Peyer's patch (tissue), 4 donors: Measurements from ENCODE around the gene EDRF1. TPM values are rescaled to one million over a fixed set of nuclear protein-coding genes. Genes with fewer than 3 reads are reported as not detected.
"Not testable (repeated sequence)": the region's sequence is repeated elsewhere in the genome, so short reads cannot be mapped to it uniquely, and the experiment has no call there.

Experiments
- DNase-seq, 3 donors: peaks; one replicate each; pipeline ENCODE4 v3.0.0-alpha.2; 2017 to 2019
- H3K27ac ChIP-seq, 4 donors: fragments of 200-600 bp; sonication (generic); one replicate each; pipeline ENCODE4 v1.5.1; 2016 to 2019
- H3K27me3 ChIP-seq, 2 donors: fragments of 200-600 bp; sonication (generic); one replicate each; pipeline ENCODE4 v1.5.1; 2019
- H3K36me3 ChIP-seq, 3 donors: fragments of 200-600 bp; sonication (generic); one replicate each; pipeline ENCODE4 v1.5.1; 2016 to 2019
- H3K4me1 ChIP-seq, 4 donors: fragments of 200-600 bp; sonication (generic); one replicate each; pipeline ENCODE4 v1.5.1; 2016 to 2019
- H3K4me3 ChIP-seq, 4 donors: fragments of 200-600 bp; sonication (generic); 1 replicate in 3 of 4; 2 replicates in 1 of 4; pipeline ENCODE4 v1.5.1; 2016 to 2019; ENCODE audit warnings: mild to moderate bottlenecking in 1 of 4
- H3K9me3 ChIP-seq, 4 donors: fragments of 200-600 bp; sonication (generic); one replicate each; pipeline ENCODE4 v1.5.1; 2016 to 2019; ENCODE audit warnings: mild to moderate bottlenecking in 1 of 4
- POLR2A ChIP-seq, 2 donors: fragments of 450-650 bp; IDR thresholded peaks; one replicate each; pipeline ENCODE4 v1.5.1; 2017; ENCODE audit warnings: antibody characterized with exemption in 2 of 2, mild to moderate bottlenecking in 2 of 2, moderate library complexity in 2 of 2
- total RNA-seq, 4 donors: library from RNA; depleted of rRNA; stranded (reverse); fragments of >200 nt; gene quantifications; one replicate each; pipeline ENCODE4 v1.1.0, GENCODE V29; 2016
- TF ChIP-seq, protein P1 (sequence below), 6 experiments: fragments of 450-650 bp in 4 of 6; fragments of 200-600 bp in 2 of 6; sonication (generic) in 1 of 6; IDR thresholded peaks; one replicate each; pipeline ENCODE4 v1.5.1; 2017 to 2019; ENCODE audit warnings: antibody characterized with exemption in 6 of 6, mild to moderate bottlenecking in 3 of 6, moderate library complexity in 1 of 6

Gene EDRF1
- total RNA-seq, 4 donors from 2014 or later, result 24.3 to 60.2 (median 36.5) TPM

DNA sequence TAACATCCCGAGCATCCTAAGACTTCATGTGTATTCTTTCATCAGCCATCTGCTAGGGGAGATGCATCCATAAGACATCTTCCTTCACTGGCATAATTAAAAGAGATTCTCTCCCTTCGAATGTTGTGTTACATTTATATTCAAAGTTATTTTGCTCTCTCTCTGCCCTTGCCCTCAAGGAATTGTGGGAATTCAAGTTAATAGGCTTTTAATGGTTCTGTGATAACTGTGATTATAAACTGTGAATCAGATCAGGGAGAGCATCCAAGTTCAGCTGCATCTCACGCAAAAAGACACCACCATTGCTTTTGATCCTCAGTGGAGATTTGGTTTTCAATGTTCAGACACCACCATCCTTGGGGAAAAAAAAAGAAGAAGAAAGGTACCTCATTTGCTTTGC is 27.3 kb upstream of the EDRF1 start:
- H3K9me3 ChIP-seq, result no peaks in the 10 kb centered on the region
- no peaks in the 10 kb centered on the region for H3K4me1 ChIP-seq
- no peak overlapping the region for H3K27ac ChIP-seq
- DNase-seq, result no peak
- H3K36me3 ChIP-seq, result no peaks in the 10 kb centered on the region
- TF ChIP-seq, protein P1, sequence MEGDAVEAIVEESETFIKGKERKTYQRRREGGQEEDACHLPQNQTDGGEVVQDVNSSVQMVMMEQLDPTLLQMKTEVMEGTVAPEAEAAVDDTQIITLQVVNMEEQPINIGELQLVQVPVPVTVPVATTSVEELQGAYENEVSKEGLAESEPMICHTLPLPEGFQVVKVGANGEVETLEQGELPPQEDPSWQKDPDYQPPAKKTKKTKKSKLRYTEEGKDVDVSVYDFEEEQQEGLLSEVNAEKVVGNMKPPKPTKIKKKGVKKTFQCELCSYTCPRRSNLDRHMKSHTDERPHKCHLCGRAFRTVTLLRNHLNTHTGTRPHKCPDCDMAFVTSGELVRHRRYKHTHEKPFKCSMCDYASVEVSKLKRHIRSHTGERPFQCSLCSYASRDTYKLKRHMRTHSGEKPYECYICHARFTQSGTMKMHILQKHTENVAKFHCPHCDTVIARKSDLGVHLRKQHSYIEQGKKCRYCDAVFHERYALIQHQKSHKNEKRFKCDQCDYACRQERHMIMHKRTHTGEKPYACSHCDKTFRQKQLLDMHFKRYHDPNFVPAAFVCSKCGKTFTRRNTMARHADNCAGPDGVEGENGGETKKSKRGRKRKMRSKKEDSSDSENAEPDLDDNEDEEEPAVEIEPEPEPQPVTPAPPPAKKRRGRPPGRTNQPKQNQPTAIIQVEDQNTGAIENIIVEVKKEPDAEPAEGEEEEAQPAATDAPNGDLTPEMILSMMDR (IDR thresholded peaks at IDR 0.05), result no peak
- no peak for TF ChIP-seq POLR2A (IDR thresholded peaks at IDR 0.05)
- no peaks in the 10 kb centered on the region for H3K27me3 ChIP-seq
- no peak overlapping the region for H3K4me3 ChIP-seq

DNA sequence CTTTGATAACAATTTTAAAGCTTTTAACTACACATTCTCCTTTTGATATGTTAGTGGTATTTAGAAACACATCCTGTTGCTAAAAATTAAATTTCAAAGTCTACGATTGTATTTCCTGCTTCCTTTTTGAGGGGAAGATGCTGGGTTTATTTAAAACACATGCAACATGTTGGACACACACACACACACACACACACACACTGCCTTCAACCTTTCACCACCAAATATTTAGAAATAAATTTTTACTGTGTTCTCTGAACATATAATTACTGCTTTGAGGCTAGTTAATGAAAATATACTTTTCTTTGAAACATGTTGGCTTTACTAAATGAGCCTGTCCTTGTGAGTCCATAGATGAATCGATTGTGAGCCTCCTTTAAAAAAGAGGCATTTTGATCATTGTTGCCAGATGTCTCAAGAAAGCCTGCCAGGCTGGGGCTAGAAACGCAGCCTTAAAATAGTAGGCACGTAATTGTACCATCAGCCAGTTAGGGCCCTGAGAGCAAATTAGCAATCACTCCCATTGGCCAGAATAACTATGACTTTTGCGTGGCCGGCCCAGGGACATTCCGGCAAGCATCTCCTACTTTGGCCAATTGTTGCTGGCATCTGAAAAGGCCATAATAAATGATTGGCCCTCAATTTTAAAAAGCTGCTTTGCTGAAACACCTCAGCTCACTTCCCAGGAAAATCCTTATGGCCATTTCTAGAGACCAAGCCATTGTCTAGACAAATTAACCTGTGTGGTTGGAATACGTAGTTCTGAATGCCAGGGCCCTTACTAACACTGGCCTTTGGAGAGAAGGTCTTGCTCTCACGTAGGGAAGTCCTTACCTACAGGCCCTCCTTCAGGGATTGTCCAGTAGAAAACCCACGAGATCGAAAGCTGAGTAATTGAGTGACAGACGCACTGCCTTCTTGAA is 26.6 kb upstream of the EDRF1 start:
- Histone ChIP-seq H3K4me1 (no peaks in the 10 kb centered on the region), H3K36me3 (no peaks in the 10 kb centered on the region), H3K27me3 (no peaks in the 10 kb centered on the region), H3K27ac (no peak overlapping the region), H3K9me3 (no peaks in the 10 kb centered on the region), H3K4me3 (no peak overlapping the region)
- no peak for DNase-seq
- TF ChIP-seq POLR2A (IDR thresholded peaks at IDR 0.05), result no peak
- TF ChIP-seq, protein P1 (IDR thresholded peaks at IDR 0.05), result no peak

DNA sequence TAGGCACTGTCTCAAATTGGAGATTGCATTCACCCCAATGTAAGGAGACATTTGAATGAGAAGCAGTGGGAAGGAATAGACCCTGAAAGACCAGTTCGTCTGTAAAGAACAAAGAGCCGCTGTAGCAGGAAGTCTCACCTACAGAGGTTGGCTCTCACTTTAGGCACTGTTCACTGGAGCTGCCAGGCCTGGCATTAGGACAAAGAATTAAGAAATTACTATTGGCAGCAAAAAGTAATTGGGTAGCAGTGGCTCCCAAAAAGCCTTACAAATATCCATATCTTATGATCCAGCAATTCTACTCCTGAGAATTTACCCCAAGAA is 26.0 kb upstream of the EDRF1 start:
- H3K36me3 ChIP-seq, result no peaks in the 10 kb centered on the region
- H3K27ac ChIP-seq, result no peak overlapping the region
- no peaks in the 10 kb centered on the region for H3K27me3 ChIP-seq
- no peak overlapping the region for H3K4me3 ChIP-seq
- no peaks in the 10 kb centered on the region for H3K9me3 ChIP-seq
- no peak for DNase-seq
- no peaks in the 10 kb centered on the region for H3K4me1 ChIP-seq
- TF ChIP-seq, protein P1 (IDR thresholded peaks at IDR 0.05), result no peak
- TF ChIP-seq POLR2A (IDR thresholded peaks at IDR 0.05), result no peak

DNA sequence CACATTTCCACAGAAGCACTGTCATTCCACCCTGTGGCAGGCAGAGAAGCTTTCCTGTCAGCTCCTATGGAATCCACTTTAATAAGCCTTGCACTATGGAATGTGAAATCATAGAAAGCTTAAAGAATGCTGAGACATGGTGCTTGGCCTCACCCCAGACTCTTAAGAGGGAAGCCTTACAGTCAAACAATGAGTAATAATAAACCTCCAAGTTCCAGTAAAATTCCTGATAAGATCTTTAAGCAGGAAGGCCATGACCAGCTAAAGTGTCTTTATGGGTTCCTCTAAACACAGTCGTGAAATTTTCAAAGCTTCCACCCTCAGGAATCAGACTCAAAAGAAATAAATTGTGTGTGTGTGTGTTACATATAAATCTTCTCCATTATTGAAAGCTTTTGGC is 24.6 kb upstream of the EDRF1 start:
- H3K27me3 ChIP-seq, result no peaks in the 10 kb centered on the region
- no peak for DNase-seq
- no peaks in the 10 kb centered on the region for H3K36me3 ChIP-seq
- no peak overlapping the region for H3K4me3 ChIP-seq
- H3K27ac ChIP-seq, result no peak overlapping the region
- TF ChIP-seq POLR2A (IDR thresholded peaks at IDR 0.05), result no peak
- TF ChIP-seq, protein P1 (IDR thresholded peaks at IDR 0.05), result no peak
- no peaks in the 10 kb centered on the region for H3K4me1 ChIP-seq
- H3K9me3 ChIP-seq, result no peaks in the 10 kb centered on the region

DNA sequence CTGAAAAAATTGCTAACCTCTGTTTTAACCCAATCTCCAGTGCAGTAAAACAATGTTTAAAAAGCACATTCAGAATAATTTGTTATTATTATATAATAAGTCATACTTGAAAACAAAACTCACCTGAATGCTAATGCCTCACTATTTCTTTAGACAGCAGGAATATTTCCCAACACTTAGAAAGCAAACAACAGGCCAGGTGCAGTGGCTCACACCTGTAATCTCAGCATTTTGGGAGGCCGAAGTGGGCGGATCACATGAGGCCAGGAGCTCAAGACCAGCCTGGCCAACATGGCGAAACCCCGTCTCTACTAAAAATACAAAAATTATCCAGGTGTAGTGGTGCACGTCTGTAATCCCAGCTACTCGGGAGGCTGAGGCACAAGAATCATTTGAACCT is 22.6 kb upstream of the EDRF1 start:
- H3K4me3 ChIP-seq, H3K27ac ChIP-seq, H3K4me1 ChIP-seq: not testable (repeated sequence)

DNA sequence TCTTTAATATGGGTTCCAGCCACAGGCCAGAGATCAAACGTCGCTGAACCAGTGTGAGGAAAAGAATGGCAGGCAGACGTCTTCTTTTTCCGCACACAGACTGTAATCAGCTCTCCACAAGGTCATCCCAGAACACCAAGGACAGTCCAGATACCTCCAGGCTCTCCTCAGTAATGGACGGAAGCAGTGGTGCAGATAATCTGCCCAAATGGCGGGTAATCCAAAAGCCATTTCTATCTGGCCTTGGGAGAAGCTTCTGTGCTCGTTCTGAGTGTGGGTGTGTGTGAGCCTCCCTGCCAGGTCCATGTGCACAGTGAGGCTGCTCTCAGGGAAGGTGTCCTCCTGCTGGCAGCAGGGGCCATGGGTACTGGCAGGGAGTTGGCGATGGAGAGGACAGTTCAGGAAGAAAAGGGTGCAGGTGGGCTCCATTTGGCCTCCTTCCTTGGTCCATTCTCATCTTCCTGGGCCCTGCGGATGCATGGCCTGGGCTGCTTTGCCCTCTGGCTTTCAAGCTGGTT is 21.0 kb upstream of the EDRF1 start:
- H3K36me3 ChIP-seq, result no peaks in the 10 kb centered on the region
- H3K9me3 ChIP-seq, result no peaks in the 10 kb centered on the region
- no peak for DNase-seq
- H3K27me3 ChIP-seq, result no peaks in the 10 kb centered on the region
- TF ChIP-seq, protein P1 (IDR thresholded peaks at IDR 0.05), result no peak
- TF ChIP-seq POLR2A (IDR thresholded peaks at IDR 0.05), result no peak
- no peak overlapping the region for H3K4me3 ChIP-seq
- H3K27ac ChIP-seq, result no peak overlapping the region
- H3K4me1 ChIP-seq, result no peaks in the 10 kb centered on the region

More for the DNA sequence above, 22.6 kb upstream of the EDRF1 start:
- not testable (repeated sequence) for H3K9me3 ChIP-seq, H3K27me3 ChIP-seq, DNase-seq, H3K36me3 ChIP-seq
